ENCODE measurements around the gene HGF.

Gene HGF

DNA sequence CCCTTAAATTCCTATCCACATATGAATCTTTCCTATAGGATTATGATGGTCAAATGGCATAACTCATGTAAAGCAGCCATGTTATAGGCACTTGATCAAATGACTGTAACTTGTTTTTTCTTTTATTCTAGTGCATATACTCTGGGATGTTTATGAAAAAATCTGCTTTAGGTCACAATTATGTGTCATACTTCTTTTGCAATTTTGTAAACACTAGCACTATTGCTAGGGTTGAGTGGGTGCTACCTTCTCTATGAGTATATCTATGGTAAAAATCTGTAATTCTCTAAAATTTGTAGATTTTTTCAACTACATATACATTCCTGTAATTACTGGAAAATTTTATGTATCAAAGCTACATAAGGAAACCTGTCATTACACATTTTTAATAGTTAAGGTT, 50.0 kb downstream of the HGF start:
- DNase-seq (ENCODE audit: low spot score) = no peak

DNA sequence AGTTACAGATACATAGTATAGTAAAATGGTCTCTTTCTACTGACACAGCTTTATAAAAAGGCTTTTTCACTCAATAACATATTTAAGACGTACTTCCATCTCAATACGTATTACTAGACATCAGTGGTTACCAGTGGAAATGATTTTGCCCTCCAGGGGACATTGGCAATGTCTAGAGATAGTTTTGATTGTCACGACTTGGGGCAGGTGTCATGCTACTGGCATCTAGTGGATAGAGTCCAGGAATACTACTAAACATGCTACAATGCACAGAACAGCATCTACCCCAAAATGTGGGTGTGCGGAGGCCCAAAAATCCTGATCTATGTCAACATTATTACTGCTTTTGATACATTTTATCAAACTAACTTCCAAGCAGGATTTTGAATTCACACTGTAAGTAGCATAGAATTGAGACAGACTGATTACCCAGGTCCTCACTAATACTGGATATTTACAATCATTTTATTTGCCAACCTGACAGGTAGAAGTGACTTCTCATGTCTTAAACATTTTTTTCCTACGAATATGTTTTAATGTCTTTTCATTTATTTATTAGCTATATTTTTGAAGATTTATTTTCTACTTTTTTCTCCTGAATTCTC, 53.8 kb downstream of the HGF start:
- DNase-seq (ENCODE audit: low spot score) = no peak

- DNase-seq (ENCODE audit: low spot score) = no peak
Measured at GRCh38 chr7:81714306-81714705, 55.5 kb downstream of the HGF start.

GRCh38 chr7:81710751-81711150, 59.1 kb downstream of the HGF start:
- no peak for DNase-seq (ENCODE audit: low spot score)

GRCh38 chr7:81709836-81710235, 60.0 kb downstream of the HGF start:
- no peak for DNase-seq (ENCODE audit: low spot score)

DNA sequence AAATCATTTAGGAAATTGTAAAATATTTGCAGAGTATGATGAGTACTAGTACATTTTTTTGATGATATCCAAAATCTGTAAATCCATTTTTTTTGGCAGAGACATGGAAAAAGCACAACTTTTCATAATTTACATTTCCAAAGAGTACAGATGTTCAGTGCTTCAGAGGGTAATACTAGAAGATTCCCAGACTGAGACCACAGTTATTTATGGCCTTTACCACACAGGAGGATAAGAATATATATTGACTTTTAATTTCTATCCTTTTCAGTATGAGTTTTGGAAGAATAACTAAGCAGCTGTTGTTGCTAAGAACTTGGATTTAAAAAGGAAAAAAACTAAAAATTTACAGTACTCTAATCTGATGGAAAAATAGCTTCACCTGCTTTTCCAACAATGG, 61.9 kb downstream of the HGF start:
- no peak for DNase-seq (ENCODE audit: low spot score)

- no peak for DNase-seq (ENCODE audit: low spot score)
Measured at GRCh38 chr7:81707196-81707595, 62.7 kb downstream of the HGF start.

GRCh38 chr7:81705206-81705605, 64.6 kb downstream of the HGF start:
- DNase-seq (ENCODE audit: low spot score) = no peak

DNA sequence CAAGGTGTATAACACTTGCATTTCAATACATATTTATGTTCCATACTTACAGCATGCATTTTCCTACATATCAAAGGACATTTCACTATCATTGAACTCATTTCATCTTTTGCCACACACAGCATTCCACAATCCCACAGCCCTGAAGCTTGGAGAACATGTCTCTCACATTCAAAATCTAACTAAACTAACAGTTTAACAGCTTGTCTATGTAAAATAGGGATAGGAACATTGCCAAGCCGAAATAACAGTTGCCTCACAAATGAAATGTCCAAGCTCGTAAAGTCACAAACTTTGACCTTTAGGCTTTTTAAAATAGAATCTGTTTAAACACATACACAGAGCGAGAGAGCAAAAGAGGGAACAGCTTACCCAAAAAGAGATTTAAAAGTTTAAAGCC, 65.3 kb downstream of the HGF start:
- DNase-seq (ENCODE audit: low spot score) = no peak

- DNase-seq (ENCODE audit: low spot score) = no peak
Measured at GRCh38 chr7:81698965-81699364, 70.9 kb downstream of the HGF start.

- no peak for DNase-seq (ENCODE audit: low spot score)
Measured at GRCh38 chr7:81694711-81695110, 75.1 kb downstream of the HGF start.

DNA sequence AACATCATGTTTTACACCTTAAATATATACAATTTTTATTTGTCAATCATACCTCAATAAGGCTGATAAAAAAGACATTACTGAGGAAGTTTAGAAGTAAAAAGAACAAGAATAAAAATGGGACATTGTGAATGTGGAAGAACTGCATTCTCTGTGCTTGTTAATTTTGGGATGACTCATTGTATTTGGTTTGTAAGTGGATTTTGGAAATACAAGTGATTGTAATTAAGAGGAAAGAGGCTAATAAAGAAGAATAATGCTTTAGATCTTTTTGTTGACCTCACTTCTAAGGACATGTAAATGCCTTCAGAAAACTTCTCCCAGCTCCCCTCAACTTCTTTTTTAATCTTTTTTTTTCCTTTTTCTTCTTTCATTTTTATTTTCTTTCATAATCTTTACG, 76.0 kb downstream of the HGF start:
- no peak for DNase-seq (ENCODE audit: low spot score)

- no peak for DNase-seq (ENCODE audit: low spot score)
Measured at GRCh38 chr7:81693080-81693479, 76.8 kb downstream of the HGF start.

DNA sequence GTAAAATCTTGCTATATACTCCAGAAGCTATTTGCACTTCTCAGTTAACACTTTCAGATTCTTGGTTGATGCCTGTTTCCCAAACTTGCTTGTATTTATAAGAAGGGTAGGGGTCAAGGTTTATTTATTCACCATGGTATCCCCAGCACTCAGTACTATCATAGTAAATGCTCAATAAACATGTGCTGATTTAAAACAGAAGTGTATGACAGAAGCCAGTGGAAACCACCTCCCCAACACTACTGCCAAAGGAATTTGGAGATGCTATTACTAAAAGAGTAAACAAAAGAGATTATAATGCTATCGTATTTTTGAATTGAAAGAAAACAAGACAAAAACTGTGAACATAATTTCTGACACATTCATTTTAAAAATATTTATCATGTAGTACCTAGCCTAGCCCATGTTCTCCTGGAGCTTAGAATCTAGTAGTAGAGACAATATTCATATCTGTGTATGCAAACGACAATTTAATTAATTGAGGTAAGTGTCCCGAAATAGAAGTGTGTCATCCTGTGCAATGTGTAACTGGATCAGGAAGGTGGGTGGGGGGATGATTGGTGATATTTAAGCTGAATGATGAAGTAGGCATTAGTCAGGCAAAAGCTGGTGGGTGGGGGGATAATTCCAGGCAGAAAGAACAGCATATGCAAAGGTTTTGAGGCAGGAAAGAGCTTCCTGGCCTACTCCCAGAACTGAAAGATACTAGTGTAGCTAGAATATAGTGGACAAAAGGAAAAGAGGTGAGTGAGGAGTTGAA, 77.5 kb downstream of the HGF start:
- DNase-seq (ENCODE audit: low spot score) = no peak

DNA sequence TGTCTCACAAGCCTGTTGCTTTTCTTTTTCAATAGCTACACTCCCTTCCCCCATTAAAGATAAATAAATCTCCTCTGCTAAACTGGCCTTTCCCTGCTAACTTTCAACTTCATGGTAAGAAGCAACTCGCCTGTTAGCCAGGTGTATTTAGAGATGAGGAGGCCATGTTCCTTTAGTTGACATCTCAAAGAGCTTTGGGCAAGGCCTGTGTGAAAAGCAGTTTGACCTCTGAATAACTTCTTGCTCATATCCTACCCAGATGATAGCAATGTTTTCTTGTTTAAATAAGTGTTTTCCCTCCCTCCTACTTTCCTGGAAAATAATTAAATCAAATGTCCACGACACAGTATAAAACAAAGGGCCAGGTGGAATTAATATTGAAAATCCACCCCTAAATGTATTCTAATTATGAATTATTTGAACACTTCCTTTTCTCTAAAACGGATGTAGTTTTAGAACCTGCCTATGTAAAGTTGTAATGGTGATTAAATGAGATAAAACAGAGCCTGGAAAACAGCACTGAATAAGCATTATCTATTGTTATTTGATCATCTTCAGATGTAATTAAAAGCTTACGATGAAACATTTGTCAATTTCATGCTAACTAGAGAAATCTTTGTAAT, 78.5 kb downstream of the HGF start:
- DNase-seq (ENCODE audit: low spot score) = no peak

GRCh38 chr7:81690688-81691087, 79.2 kb downstream of the HGF start:
- DNase-seq (ENCODE audit: low spot score) = no peak

- no peak for DNase-seq (ENCODE audit: low spot score)
Measured at GRCh38 chr7:81690251-81690650, 79.6 kb downstream of the HGF start.

DNA sequence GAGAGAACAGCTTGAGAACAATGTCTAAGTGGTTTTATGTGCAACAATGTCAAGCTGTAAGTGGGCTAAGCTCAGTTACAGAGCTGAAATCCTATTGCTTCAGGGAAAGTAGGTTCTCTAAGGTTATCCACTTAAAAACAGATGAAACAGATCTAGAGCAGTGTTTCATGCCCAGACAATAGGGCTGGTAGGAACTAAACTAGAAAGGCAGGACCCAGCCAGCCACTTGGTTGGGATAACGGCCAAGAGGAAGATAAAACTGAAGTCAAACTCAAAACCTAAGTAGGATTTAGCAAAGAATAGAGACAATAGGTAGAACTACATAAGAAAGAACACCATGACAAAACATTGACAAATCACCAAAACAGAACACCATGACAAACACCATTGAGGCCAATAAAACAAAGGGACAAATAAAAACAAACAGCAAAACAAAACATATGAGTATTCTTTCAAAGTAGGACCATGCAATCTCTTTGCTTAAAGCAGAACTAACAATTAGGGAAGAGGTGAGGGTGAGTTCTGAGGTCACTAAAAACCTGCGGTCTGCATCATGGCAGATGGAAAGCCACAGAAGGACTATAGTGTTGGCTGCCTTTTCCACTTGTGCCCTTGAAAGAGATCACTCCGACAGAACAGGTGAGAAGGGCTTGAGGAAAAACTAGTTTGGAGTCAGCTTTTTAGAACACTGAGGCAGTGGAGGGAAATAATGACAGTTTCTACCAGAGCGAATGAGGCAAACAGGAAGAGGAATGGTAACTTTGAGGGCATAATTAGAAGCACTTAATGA, 81.0 kb downstream of the HGF start:
- DNase-seq (ENCODE audit: low spot score) = no peak

DNA sequence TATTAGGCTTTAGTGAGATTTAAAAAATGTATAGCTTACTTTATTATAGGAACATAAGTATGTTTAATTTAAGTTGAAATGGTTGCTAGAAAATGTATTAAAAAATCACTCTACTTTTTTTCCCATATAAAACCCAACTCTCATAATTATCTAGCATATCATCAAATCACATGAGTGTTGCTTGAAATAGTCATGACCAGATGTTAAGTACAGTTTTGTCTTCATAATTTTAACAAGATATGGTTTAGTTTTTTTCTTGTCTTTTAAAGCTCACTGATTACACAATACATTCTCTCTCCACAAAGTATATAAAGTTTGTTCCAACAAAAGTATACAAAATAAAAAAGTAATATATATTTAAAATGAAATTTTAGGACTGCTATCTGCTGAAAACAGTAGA, 82.8 kb downstream of the HGF start:
- no peak for DNase-seq (ENCODE audit: low spot score)

GRCh38 chr7:81685270-81685868, 84.5 kb downstream of the HGF start:
- DNase-seq (ENCODE audit: low spot score) = no peak

- peak; percentile 80 for DNase-seq (ENCODE audit: low spot score)
Measured at GRCh38 chr7:81684514-81685269, 85.2 kb downstream of the HGF start.

DNA sequence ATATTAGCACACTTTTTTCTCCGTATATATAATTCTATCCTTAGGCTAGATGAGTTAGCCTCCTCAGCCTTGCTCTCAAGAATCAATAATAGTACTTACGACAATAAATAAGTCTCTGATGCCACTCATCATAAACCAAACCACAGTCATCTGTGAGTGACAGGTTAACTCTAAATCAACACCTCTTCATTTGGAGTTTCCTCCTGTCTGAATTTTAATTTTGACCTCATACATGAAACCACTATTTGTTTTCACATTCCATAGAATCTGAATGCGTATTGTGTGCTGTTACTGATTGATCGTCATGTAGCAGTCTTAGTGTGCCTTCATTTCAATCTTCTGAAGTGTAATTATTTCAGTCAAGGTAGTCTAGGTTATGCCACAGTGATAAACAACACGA, 85.8 kb downstream of the HGF start:
- no peak for DNase-seq (ENCODE audit: low spot score)

Measured in globus pallidus (tissue), 1 donor.